SK-N-SH treated with all-trans-retinoic acid at 6 μM for 48 hours (cell line): ENCODE measurements around the gene NEB.

Experiments
- CSDC2 ChIP-seq: fragments of 250-450 bp; sonication (Bioruptor Pico); IDR thresholded peaks from 2 replicates; pipeline ENCODE4 v1.5.0; 2020; ENCODE audit warnings: mild to moderate bottlenecking, moderate library complexity
- CSRNP3 ChIP-seq: fragments of 250-450 bp; sonication (Bioruptor Pico); IDR thresholded peaks from 2 replicates; pipeline ENCODE4 v1.5.1; 2021; ENCODE audit warnings: mild to moderate bottlenecking, moderate library complexity
- PATZ1 ChIP-seq: fragments of 250-450 bp; sonication (Bioruptor Pico); IDR thresholded peaks from 2 replicates; pipeline ENCODE4 v1.8.0; 2020; ENCODE audit warnings: mild to moderate bottlenecking, moderate library complexity, borderline replicate concordance
- TCF4 ChIP-seq: fragments of 250-450 bp; sonication (Bioruptor Pico); IDR thresholded peaks from 2 replicates; pipeline ENCODE4 v1.8.0; 2021; ENCODE audit warnings: mild to moderate bottlenecking, moderate library complexity, borderline replicate concordance
- ZFP3 ChIP-seq: fragments of 250-450 bp; sonication (Bioruptor Pico); IDR thresholded peaks from 2 replicates; pipeline ENCODE4 v1.5.0; 2020; ENCODE audit warnings: mild to moderate bottlenecking, moderate library complexity
- ZFP30 ChIP-seq: fragments of 450-650 bp; formaldehyde crosslinking; IDR thresholded peaks from 2 replicates; pipeline ENCODE4 v1.5.0; 2022; ENCODE audit warnings: mild to moderate bottlenecking, moderate library complexity
- ZNF565 ChIP-seq: fragments of 450-650 bp; formaldehyde crosslinking; conservative IDR thresholded peaks from 2 replicates; pipeline ENCODE4 v1.5.0; 2020; ENCODE audit warnings: low read depth, mild to moderate bottlenecking, moderate library complexity

GRCh38 chr2:151549191-151549590 lies 185.1 kb downstream of the NEB start:
- TF ChIP-seq ZFP30 (CRISPR knock-in tag) (no peak), TCF4 (CRISPR knock-in tag) (no peak), CSRNP3 (CRISPR knock-in tag) (no peak), CSDC2 (CRISPR knock-in tag) (no peak), PATZ1 (CRISPR knock-in tag) (no peak), ZFP3 (CRISPR knock-in tag) (no peak), ZNF565 (CRISPR knock-in tag) (no peak)
